GM21447 (cell line): ENCODE results near the gene PANX2.
"Not testable (repeated sequence)": the region's sequence is repeated elsewhere in the genome, so short reads cannot be mapped to it uniquely, and the experiment has no call there.

Experiments
- ATAC-seq: cut with Tn5 transposase; IDR thresholded peaks from one replicate; pipeline ENCODE4 v1.9.1; 2021; ENCODE audit not compliant: unreplicated experiment

The PANX2 gene

GRCh38 chr22:50147258-50148165, 23.0 kb upstream of the PANX2 start:
- not testable (repeated sequence) for ATAC-seq

- no peak for ATAC-seq
Observed at GRCh38 chr22:50148166-50148500, 22.4 kb upstream of the PANX2 start.

GRCh38 chr22:50148991-50149721, 21.4 kb upstream of the PANX2 start:
- no peak for ATAC-seq

GRCh38 chr22:50150161-50151129, 20.1 kb upstream of the PANX2 start:
- ATAC-seq, result no peak

GRCh38 chr22:50151571-50152537, 18.7 kb upstream of the PANX2 start:
- ATAC-seq, result no peak

- ATAC-seq, result no peak
Observed at GRCh38 chr22:50153056-50153755, 17.3 kb upstream of the PANX2 start.

- ATAC-seq, result no peak
Observed at GRCh38 chr22:50153756-50154140, 16.8 kb upstream of the PANX2 start.

GRCh38 chr22:50157709-50158375, 12.7 kb upstream of the PANX2 start:
- no peak for ATAC-seq

- ATAC-seq, result no peak
Observed at GRCh38 chr22:50160947-50161346, 9.6 kb upstream of the PANX2 start.

- no peak for ATAC-seq
Observed at GRCh38 chr22:50161508-50162390, 8.8 kb upstream of the PANX2 start.

GRCh38 chr22:50162391-50162956, 8.1 kb upstream of the PANX2 start:
- no peak for ATAC-seq

GRCh38 chr22:50165436-50166123, 5.0 kb upstream of the PANX2 start:
- no peak for ATAC-seq

GRCh38 chr22:50167689-50168489, 2.6 kb upstream of the PANX2 start:
- ATAC-seq, result no peak

GRCh38 chr22:50168490-50169180, 1.9 kb upstream of the PANX2 start:
- ATAC-seq, result not testable (repeated sequence)

GRCh38 chr22:50169181-50169759, 1.3 kb upstream of the PANX2 start:
- ATAC-seq, result no peak
